WTC11 (cell line): Measurements from ENCODE around the gene WDR64. TPM values are rescaled to one million over a fixed set of nuclear protein-coding genes. Genes with fewer than 3 reads are reported as not detected.

Experiments
- ATAC-seq: fragments of 200-7000 bp; cut with Tn5 transposase; 2 replicates; pipeline ENCODE4 v1.10.0; 2021; ENCODE audit warnings: mild to moderate bottlenecking, moderate library complexity
- CTCF ChIA-PET: fragments of 300-600 bp; sonication (Branson Sonifier 250); formaldehyde crosslinking; loops from one replicate; lab custom pipeline; 2021; ENCODE audit warnings: antibody characterized with exemption; lab: Charles Lee
- POLR2A ChIA-PET: fragments of 350-600 bp; sonication (Branson Sonifier 250); formaldehyde crosslinking; loops from one replicate; lab custom pipeline; 2021; ENCODE audit warnings: antibody characterized with exemption; lab: Charles Lee
- DNase-seq: peaks from one replicate; pipeline ENCODE4 v3.0.0; 2021; ENCODE audit warnings: low spot score
- H3K27ac Mint-ChIP-seq: 2 replicates; pipeline ENCODE4 v1.8.0; 2021; ENCODE audit warnings: mixed read lengths
- H3K27me3 Mint-ChIP-seq: 2 replicates; pipeline ENCODE4 v1.8.0; 2021; ENCODE audit warnings: low read depth, mild to moderate bottlenecking, moderate library complexity, mixed read lengths
- H3K36me3 Mint-ChIP-seq: 2 replicates; pipeline ENCODE4 v1.8.0; 2021; ENCODE audit warnings: mixed read lengths
- H3K4me1 Mint-ChIP-seq: 2 replicates; pipeline ENCODE4 v1.8.0; 2022; ENCODE audit warnings: mixed read lengths
- H3K4me3 Mint-ChIP-seq: 2 replicates; pipeline ENCODE4 v1.8.0; 2021; ENCODE audit warnings: mild to moderate bottlenecking, moderate library complexity, mixed read lengths
- H3K9me3 Mint-ChIP-seq: 2 replicates; pipeline ENCODE4 v1.8.0; 2021; ENCODE audit warnings: mixed read lengths
- FOXJ3 ChIP-seq: sonication (generic); formaldehyde crosslinking; IDR thresholded peaks from 2 replicates; pipeline ENCODE4 v1.9.0; 2021; ENCODE audit warnings: missing genetic modification reagents, mild to moderate bottlenecking, borderline replicate concordance
- GTF2I ChIP-seq: fragments of 250-450 bp; sonication (Bioruptor Pico); conservative IDR thresholded peaks from 2 replicates; pipeline ENCODE4 v1.4.0; 2021; ENCODE audit warnings: mild to moderate bottlenecking
- IRF2 ChIP-seq: sonication (generic); formaldehyde crosslinking; IDR thresholded peaks from 2 replicates; pipeline ENCODE4 v1.8.0; 2022; ENCODE audit warnings: low read depth, missing genetic modification reagents, borderline replicate concordance
- NFATC4 ChIP-seq: fragments of 250-450 bp; sonication (Bioruptor Pico); IDR thresholded peaks from 2 replicates; pipeline ENCODE4 v1.9.0; 2021; ENCODE audit warnings: mild to moderate bottlenecking
- RORB ChIP-seq: fragments of 250-450 bp; sonication (Bioruptor Pico); IDR thresholded peaks from 2 replicates; pipeline ENCODE4 v1.9.0; 2021; ENCODE audit warnings: mild to moderate bottlenecking
- USF1 ChIP-seq: sonication (generic); formaldehyde crosslinking; IDR thresholded peaks from 2 replicates; pipeline ENCODE4 v1.8.0; 2022; ENCODE audit warnings: mild to moderate bottlenecking, missing genetic modification reagents
- ZBTB21 ChIP-seq: sonication (generic); formaldehyde crosslinking; IDR thresholded peaks from 2 replicates; pipeline ENCODE4 v1.8.1; 2023; ENCODE audit warnings: mild to moderate bottlenecking, missing genetic modification reagents, borderline replicate concordance
- ZNF138 ChIP-seq: sonication (generic); formaldehyde crosslinking; conservative IDR thresholded peaks from 2 replicates; pipeline ENCODE4 v1.8.1; 2022; ENCODE audit warnings: mild to moderate bottlenecking, moderate library complexity, missing genetic modification reagents
- ZNF263 ChIP-seq: sonication (generic); formaldehyde crosslinking; IDR thresholded peaks from 2 replicates; pipeline ENCODE4 v1.8.1; 2022; ENCODE audit warnings: low read depth, mild to moderate bottlenecking, moderate library complexity, missing genetic modification reagents
- ZNF281 ChIP-seq: sonication (generic); formaldehyde crosslinking; IDR thresholded peaks from 2 replicates; pipeline ENCODE4 v1.8.0; 2023; ENCODE audit warnings: mild to moderate bottlenecking, missing genetic modification reagents
- ZNF317 ChIP-seq: sonication (generic); formaldehyde crosslinking; IDR thresholded peaks from 2 replicates; pipeline ENCODE4 v1.8.1; 2023; ENCODE audit warnings: low read depth, mild to moderate bottlenecking, moderate library complexity, missing genetic modification reagents, borderline replicate concordance
- ZNF416 ChIP-seq: fragments of 250-450 bp; sonication (Bioruptor Pico); IDR thresholded peaks from 2 replicates; pipeline ENCODE4 v1.9.0; 2021; ENCODE audit warnings: mild to moderate bottlenecking, inconsistent platforms
- ZNF532 ChIP-seq: fragments of 250-450 bp; sonication (Bioruptor Pico); IDR thresholded peaks from 2 replicates; pipeline ENCODE4 v1.9.0; 2021; ENCODE audit warnings: mild to moderate bottlenecking, borderline replicate concordance
- ZNF671 ChIP-seq: fragments of 250-450 bp; sonication (Bioruptor Pico); IDR thresholded peaks from 2 replicates; pipeline ENCODE4 v1.8.0; 2021; ENCODE audit warnings: mild to moderate bottlenecking
- total RNA-seq: library from RNA; stranded (reverse); gene quantifications from 3 replicates; pipeline ENCODE4 v1.2.3, GENCODE V29; 2021
- TF ChIP-seq, protein P1 (sequence below): sonication (generic); formaldehyde crosslinking; IDR thresholded peaks from 2 replicates; pipeline ENCODE4 v1.8.1; 2022; ENCODE audit warnings: mild to moderate bottlenecking, moderate library complexity, missing genetic modification reagents
- TF ChIP-seq, protein P2 (sequence below): fragments of 250-450 bp; sonication (Bioruptor Pico); IDR thresholded peaks from 2 replicates; pipeline ENCODE4 v1.8.0; 2021; ENCODE audit warnings: mild to moderate bottlenecking
- TF ChIP-seq, protein P3 (sequence below): sonication (generic); formaldehyde crosslinking; IDR thresholded peaks from 2 replicates; pipeline ENCODE4 v1.8.0; 2022; ENCODE audit warnings: mild to moderate bottlenecking, missing genetic modification reagents
- TF ChIP-seq, protein P4 (sequence below): fragments of 250-450 bp; sonication (Bioruptor Pico); conservative IDR thresholded peaks from 2 replicates; pipeline ENCODE4 v1.9.0; 2021; ENCODE audit warnings: mild to moderate bottlenecking

The WDR64 gene
- total RNA-seq, 1 experiment from 2014 or later: not detected

DNA sequence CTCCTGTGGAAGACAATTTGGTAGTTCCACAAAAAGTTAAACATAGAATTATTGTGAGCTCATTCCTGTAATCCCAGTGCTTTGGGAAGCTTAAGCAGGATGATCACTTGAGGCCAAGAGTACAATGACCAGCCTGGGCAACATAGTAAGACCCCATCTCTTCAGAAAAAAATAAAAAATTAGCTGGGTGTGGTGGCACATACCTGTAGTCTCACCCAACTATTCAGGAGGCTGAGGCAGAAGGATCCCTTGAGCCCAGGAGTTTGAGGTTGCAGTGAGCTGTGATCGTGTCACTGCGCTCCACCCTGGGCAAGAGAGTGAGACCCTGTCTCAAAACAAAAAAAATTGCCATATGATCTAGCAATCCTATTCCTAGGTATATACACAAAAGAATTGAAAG is 7.8 kb upstream of the WDR64 start (continued):
- TF ChIP-seq ZNF138 (CRISPR knock-in tag) (no peak), ZBTB21 (no peak), USF1 (no peak), IRF2 (no peak)

DNA sequence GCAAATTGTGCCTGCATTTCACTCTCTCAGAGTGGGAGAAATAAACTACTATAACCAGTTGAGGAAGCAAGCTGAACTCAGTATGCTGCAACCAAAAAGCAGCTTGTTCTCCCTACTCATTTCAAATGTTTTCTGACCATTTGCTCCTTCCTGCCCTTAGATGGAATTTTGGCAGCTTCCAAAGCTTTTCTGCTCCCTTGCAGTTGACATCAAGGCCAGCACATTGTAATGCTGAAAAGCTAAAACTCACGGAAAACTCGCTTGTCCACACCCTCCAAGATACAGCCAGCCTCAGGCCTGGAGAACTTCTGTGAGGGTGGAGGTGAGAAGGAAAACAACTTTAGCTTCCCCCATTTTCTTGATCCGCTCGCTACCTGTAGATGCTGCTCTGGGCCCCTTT is 6.9 kb upstream of the WDR64 start:
- peaks cover 25% of the 10 kb centered on the region for H3K9me3 Mint-ChIP-seq
- ATAC-seq (peak; percentile 23), DNase-seq (no peak)
- H3K4me1 Mint-ChIP-seq: peaks cover 20% of the 10 kb centered on the region
- CTCF ChIA-PET: interaction anchor here (1.6 kb wide), 1 partner anchor 34 kb away, joined by 4 read pairs; no protein-coding TSS in a partner anchor
- H3K4me3 Mint-ChIP-seq: no peak overlapping the region
- TF ChIP-seq ZNF671 (CRISPR knock-in tag): no peak
- no peak for TF ChIP-seq ZNF532 (CRISPR knock-in tag)
- TF ChIP-seq FOXJ3: no peak
- no peak for TF ChIP-seq ZNF416
- no peak for TF ChIP-seq RORB (CRISPR knock-in tag)
- no peak for TF ChIP-seq ZNF263 (CRISPR knock-in tag)
- TF ChIP-seq ZNF317 (CRISPR knock-in tag): no peak
- TF ChIP-seq, protein P1, sequence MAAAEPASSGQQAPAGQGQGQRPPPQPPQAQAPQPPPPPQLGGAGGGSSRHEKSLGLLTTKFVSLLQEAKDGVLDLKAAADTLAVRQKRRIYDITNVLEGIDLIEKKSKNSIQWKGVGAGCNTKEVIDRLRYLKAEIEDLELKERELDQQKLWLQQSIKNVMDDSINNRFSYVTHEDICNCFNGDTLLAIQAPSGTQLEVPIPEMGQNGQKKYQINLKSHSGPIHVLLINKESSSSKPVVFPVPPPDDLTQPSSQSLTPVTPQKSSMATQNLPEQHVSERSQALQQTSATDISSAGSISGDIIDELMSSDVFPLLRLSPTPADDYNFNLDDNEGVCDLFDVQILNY: no peak
- H3K36me3 Mint-ChIP-seq: peaks cover 25% of the 10 kb centered on the region
- H3K27ac Mint-ChIP-seq: peak overlapping the region; percentile 19; the same call in 1 of the 2 replicates
- POLR2A ChIA-PET: interaction anchor here (1.0 kb wide), 1 partner anchor 9 kb away, joined by 3 read pairs; no protein-coding TSS in a partner anchor
- H3K27me3 Mint-ChIP-seq: peaks cover 18% of the 10 kb centered on the region

GRCh38 chr1:241646201-241646600 is 5.9 kb upstream of the WDR64 start:
- peaks cover 19% of the 10 kb centered on the region for H3K9me3 Mint-ChIP-seq
- no peak for ATAC-seq
- H3K4me3 Mint-ChIP-seq: no peak overlapping the region
- DNase-seq: no peak
- peaks cover 19% of the 10 kb centered on the region for H3K4me1 Mint-ChIP-seq
- ChIA-PET CTCF (no interaction called here), POLR2A (interaction anchor here (1.0 kb wide), 1 partner anchor 8 kb away, joined by 3 read pairs; no protein-coding TSS in a partner anchor)
- peaks cover 12% of the 10 kb centered on the region for H3K27me3 Mint-ChIP-seq
- H3K27ac Mint-ChIP-seq: no peak overlapping the region
- H3K36me3 Mint-ChIP-seq: peaks cover 18% of the 10 kb centered on the region
- TF ChIP-seq ZNF281 (CRISPR knock-in tag) (no peak), IRF2 (no peak), GTF2I (CRISPR knock-in tag) (no peak), NFATC4 (CRISPR knock-in tag) (no peak)
- TF ChIP-seq, protein P2, sequence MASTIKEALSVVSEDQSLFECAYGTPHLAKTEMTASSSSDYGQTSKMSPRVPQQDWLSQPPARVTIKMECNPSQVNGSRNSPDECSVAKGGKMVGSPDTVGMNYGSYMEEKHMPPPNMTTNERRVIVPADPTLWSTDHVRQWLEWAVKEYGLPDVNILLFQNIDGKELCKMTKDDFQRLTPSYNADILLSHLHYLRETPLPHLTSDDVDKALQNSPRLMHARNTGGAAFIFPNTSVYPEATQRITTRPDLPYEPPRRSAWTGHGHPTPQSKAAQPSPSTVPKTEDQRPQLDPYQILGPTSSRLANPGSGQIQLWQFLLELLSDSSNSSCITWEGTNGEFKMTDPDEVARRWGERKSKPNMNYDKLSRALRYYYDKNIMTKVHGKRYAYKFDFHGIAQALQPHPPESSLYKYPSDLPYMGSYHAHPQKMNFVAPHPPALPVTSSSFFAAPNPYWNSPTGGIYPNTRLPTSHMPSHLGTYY: no peak
- TF ChIP-seq, protein P3, sequence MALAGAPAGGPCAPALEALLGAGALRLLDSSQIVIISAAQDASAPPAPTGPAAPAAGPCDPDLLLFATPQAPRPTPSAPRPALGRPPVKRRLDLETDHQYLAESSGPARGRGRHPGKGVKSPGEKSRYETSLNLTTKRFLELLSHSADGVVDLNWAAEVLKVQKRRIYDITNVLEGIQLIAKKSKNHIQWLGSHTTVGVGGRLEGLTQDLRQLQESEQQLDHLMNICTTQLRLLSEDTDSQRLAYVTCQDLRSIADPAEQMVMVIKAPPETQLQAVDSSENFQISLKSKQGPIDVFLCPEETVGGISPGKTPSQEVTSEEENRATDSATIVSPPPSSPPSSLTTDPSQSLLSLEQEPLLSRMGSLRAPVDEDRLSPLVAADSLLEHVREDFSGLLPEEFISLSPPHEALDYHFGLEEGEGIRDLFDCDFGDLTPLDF (CRISPR knock-in tag): no peak
- TF ChIP-seq, protein P4, sequence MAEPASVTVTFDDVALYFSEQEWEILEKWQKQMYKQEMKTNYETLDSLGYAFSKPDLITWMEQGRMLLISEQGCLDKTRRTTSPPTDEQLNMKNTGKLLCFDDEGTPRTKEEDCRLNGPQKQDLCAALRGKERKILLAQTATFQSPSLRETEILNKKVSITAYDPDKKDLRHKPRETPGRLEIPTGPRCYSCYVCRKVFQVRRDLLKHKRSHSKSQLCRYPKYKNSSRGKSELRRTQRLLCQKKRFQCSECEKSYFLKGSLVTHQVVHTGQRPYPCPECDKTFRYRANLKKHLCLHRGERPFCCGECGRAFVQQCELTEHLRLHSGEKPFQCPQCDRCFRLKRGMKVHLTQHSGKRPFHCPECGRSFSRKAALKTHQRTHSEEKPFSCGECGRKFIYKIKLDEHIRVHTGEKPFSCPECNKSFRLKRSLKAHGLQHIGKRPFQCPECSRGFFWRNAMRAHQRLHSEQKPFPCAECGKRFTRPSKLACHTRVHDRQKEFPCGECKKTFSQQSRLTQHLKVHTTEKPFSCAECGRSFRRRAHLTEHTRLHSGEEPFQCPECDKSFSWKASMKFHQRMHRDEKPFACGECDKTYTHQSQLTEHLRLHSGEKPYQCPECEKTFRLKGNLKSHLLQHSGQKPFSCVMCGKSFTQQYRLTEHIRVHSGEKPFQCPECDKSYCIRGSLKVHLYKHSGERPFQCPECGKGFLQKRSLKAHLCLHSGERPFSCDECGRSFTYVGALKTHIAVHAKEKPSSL: no peak
